Upper lobe of left lung (tissue), 4 donors: ENCODE results near the gene TMEM231.

Experiments used
- EP300 ChIP-seq, 4 donors: sonication (generic); formaldehyde crosslinking; IDR thresholded peaks; one replicate each; pipeline ENCODE4 v1.5.1; 2017; ENCODE audit warnings: antibody characterized with exemption in 4 of 4, control low read depth in 2 of 4
- POLR2A ChIP-seq, 4 donors: fragments of 450-650 bp; IDR thresholded peaks; one replicate each; pipeline ENCODE4 v1.5.1; 2016 to 2017; ENCODE audit warnings: antibody characterized with exemption in 4 of 4, mild to moderate bottlenecking in 2 of 4
- POLR2AphosphoS5 ChIP-seq, 2 donors: sonication (generic); formaldehyde crosslinking; IDR thresholded peaks; one replicate each; pipeline ENCODE4 v1.5.1; 2017; ENCODE audit warnings: antibody characterized with exemption in 2 of 2
- TF ChIP-seq, protein P1 (sequence below), 6 experiments: fragments of 450-650 bp in 4 of 6; fragments of 200-600 bp in 2 of 6; sonication (generic) in 2 of 6; IDR thresholded peaks; one replicate each; pipeline ENCODE4 v1.5.1; 2016 to 2019; ENCODE audit warnings: antibody characterized with exemption in 6 of 6

- TF ChIP-seq, protein P1, sequence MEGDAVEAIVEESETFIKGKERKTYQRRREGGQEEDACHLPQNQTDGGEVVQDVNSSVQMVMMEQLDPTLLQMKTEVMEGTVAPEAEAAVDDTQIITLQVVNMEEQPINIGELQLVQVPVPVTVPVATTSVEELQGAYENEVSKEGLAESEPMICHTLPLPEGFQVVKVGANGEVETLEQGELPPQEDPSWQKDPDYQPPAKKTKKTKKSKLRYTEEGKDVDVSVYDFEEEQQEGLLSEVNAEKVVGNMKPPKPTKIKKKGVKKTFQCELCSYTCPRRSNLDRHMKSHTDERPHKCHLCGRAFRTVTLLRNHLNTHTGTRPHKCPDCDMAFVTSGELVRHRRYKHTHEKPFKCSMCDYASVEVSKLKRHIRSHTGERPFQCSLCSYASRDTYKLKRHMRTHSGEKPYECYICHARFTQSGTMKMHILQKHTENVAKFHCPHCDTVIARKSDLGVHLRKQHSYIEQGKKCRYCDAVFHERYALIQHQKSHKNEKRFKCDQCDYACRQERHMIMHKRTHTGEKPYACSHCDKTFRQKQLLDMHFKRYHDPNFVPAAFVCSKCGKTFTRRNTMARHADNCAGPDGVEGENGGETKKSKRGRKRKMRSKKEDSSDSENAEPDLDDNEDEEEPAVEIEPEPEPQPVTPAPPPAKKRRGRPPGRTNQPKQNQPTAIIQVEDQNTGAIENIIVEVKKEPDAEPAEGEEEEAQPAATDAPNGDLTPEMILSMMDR (IDR thresholded peaks at IDR 0.05) = no peak
- TF ChIP-seq POLR2A (IDR thresholded peaks at IDR 0.05) (no peak), EP300 (IDR thresholded peaks at IDR 0.05) (no peak), POLR2AphosphoS5 (IDR thresholded peaks at IDR 0.05) (no peak)
These were observed 41.8 kb downstream of the TMEM231 start for GRCh38 chr16:75514296-75514695.
